HG03064 (cell line): ENCODE measurements around the gene H6PD.

Source experiments
- ATAC-seq: cut with Tn5 transposase; IDR thresholded peaks from one replicate; pipeline ENCODE4 v1.9.1; 2021; ENCODE audit warnings: low read depth; ENCODE audit not compliant: unreplicated experiment

H6PD gene

DNA sequence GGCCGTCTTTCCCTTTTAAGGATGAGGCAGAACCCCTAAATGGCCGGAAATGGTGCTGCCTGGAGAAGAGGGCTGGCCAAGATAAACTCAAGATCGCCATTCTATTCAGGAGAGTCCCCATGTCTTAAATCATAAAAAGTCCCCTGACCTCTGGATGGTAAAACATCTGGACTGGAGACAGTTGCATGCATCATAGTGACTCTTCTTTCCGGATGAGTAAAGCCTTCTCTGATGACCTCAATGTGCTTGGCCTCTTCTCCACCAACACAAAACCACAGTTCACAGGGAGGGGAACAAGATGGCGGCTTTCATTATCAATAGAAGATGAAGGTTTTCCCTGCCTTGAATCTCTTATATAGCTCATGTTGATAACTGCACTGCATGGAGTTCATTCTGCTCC, 27.5 kb upstream of the H6PD start:
- ATAC-seq, result no peak

DNA sequence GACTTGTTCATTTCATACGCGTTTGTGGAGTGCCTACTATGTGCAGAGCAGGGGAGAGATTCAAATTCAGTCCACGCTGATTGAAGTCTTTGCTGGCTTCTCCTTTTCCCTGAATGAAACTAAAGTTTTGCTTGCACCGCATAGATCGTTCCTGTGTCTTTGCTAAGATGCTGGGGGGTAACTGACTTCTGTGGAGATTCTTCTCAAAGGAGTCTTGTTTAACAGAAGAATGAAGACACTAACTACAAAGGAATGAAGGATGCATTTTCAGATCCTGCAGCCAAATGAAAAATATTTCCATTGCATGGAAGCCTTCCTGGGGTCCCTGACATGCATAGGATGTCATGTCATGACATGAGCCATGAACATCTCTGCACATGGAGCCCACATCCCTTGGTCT, 26.9 kb upstream of the H6PD start:
- ATAC-seq, result no peak

DNA sequence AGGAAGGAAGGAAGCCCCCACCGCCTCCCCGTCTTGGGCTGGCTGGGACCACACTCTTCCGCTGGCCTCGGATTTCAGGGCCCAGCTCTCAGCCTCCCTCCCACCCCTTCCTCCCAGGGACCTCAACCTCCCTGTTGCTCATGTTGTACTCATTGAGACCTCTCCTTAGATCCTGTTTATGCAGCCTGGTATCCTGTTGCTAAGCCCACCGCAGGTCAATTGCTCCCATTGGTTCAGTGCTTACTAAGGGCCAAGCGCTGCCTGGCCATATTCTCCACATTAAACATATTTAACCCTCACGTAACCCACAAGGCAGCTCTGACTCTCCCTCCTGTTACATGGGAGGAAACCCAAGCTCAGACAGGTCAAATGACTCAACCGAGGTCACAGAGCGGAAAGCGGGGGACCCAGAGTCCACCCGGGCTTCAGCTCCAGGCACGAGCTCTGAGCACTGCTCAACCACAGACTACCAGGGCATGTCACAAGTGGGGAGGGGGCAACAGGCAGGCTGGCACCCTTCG, 23.2 kb upstream of the H6PD start:
- ATAC-seq, result no peak

DNA sequence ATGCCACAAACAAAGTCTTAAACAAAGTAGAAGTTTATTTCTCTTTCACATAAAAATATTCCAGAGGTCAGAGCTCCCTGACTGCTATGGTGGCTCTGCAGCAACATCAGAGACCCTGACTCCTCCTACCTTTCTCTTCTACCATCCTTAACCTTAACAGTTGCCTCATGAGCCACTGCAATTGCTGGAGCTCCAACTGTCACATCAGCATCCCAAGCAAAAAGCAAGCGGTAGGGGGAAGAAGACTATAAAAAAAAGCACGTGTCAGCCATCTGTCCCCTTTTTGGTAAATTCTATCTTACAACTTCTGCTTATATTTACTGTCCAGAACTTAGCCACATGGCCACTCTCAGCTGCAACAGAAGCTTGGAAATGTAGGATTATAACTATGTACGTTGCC, 21.8 kb upstream of the H6PD start:
- ATAC-seq, result no peak

DNA sequence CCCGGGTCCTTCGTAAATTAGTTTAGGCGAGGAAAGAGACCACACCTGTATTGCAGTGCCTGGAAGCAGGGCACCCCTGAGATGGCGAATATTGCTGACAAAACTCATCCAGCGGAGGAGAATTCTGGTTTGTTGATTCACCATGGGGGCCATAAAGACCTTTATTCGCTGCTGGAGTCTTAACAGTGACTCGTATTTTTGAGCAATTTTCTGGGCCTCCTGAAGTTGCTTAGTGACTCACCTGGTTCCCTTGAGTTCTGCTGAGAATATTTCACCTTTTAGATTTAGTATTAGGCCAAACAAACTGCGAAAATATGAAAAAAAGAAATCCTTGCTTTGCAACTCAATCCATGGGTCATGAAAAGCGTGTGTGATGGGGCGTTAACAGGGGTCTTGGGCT, 20.6 kb upstream of the H6PD start:
- no peak for ATAC-seq

DNA sequence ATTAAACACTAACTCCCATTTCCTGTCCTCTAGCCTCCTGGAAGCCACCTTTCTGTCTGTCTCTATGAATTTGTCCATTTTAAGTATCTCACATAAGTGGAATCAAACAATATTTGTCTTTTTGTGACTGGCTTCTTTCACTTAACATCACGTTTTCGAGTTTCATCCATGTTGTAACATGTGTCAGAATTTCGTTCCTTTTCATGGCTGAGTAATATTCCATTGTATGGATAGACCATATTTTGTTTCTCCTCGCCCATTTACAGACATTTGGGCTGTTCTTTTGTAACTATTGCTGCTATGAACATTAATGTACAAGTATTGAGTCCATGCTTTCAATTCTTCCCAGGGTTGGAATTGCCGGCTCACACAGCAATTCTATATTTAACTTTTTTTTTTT, 15.7 kb upstream of the H6PD start:
- no peak for ATAC-seq

DNA sequence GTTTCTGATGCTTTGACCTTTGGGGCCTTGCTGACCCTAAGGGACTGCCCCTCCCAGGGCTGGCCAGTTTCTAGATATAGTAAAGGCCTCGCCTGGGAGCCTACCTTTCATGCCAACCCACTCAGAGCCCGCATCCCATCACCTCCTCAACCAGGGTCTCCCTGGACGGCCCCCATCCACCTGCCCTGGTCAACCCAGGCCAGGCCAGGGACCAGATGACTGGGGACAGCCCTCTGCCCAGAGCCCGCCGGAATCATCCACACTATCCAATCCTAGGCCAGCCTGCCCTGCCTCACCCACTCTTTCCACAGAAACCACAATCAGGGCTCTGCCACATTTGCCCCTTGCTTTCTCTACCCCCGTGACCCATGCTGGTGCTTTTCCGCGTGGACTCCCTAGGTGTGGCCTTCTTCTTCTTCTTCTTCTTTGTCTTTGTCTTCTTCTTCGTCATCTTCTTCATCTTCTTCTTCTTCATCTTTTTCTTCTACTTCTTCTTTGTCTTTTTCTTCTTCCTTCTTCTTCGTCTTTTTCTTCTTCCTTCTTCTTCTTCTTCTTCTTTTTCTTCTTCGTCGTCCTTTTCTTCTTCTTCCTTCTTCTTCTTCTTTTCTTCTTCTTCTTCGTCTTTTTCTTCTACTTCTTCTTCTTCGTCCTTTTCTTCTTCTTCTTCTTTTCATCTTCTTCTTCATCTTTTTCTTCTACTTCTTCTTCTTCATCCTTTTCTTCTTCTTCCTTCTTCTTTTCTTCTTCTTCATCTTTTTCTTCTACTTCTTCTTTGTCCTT, 11.5 kb upstream of the H6PD start:
- no peak for ATAC-seq

DNA sequence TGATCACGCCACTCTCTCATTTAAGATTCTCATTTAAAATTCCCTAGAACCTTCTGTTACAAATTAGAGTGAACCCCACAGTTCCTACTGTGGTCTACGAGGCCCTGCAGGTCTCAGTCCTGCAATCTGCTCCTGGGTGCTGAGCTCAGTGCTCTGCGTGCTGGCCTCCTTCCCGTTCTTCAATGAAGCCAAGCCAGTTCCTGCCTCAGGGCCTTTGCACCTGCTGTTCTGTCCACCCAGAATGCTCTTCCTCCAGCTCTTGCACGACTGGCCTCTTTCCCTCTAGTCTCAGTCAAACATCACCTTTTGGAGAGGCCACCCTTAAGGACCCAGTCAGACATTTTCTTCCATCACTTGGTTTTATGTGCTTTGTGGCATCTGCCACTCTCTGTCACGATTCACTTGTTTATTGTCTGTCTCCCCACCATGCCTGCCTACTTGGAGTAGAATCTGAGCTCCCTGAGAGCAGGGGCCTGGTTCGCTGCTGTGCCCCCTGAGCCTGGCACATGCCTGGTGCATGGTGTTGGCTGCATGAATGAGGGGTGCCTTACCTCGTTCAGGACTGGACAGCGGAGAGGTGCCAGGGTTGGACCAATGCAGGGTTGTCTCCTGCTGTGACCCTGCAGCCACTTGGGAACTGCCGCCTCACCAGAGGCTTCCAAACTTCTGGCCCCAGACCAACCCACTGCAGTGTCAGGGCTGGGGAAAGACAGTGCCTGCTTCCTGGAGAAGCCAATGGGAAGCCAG, 9.7 kb upstream of the H6PD start:
- no peak for ATAC-seq

DNA sequence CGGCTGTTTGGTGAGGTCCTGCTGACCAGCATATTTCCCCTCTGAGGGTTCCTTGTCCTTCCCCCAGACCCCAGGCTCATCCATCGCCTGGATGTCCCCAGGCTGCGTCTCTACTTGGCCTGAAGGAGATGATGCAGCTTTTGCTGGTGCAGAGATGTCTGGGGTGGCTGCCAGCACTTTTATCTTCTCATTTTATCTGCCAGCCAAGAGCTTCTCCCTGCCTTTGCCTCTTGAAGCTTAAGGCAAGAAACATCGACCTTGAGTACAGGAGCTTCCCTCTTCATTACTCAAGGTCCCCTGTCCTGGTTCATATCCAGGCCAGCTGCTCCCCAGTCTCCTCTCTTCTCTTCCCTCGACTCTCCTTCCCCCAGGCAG, 9.2 kb upstream of the H6PD start:
- ATAC-seq, result no peak

DNA sequence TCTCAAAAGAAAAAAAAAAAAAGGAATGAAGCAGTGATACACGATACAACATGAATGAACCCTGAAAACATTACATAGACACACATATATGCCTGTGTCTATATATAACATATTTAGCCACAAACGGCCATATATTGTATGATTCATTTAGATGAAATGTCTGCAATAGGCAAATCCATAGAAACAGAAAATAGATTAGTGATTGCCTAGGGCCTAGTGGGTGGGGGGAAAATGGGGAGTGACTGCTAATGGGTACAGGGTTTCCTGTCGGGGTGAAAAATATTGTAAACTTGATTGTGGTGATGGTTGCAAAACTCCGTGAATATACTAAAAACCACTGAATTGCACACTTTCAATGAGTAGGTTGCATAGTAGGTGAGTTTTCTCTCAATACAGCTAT, 6.0 kb upstream of the H6PD start:
- no peak for ATAC-seq

DNA sequence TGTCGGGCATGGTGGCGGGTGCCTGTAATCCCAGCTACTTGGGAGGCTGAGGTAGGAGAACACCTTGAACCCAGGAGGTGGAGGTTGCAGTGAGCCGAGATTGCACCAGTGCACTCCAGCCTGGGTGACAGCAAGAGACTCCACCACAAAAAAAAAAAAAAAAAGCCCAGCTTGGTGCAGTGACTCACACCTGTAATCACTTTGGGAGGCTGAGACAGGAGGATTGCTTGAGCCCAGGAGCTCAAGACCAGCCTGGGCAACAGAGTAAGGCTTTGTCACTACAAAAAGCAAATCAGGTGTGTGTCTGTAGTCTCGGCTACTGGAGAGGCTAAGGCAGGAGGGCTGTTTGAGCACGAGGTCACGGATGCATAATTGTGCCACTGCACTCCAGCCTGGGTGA, 5.0 kb upstream of the H6PD start:
- no peak for ATAC-seq

DNA sequence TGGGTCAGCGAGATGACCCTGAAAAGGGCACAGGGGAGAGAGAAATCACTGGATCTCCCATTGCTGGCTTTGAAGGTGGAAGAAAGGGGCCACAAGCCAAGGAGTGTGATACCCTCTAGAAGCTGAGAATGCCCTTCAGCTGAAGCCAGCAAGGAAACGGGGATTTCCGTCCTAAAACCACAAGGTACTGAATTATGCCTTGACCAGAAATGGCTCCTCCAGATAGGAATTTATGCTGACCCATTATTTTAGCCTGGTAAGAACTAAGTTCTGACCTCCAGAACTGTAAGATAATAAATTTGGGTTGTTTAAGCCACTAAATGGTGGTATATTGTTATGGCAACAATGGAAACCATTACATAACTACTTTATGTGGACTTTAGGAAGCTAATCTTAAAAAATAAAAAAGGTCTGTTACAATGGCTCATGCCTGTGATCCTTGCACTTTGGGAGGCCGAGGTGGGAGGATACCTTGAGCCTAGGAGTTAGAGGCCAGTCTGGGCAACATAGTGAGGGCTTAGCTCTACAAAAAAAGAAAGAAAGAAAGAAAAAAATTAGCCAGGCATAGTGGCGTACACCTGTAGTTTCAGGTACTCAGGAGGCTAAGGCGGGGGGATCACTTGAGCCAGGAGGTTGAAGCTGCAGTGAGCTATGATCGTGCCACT, 3.6 kb upstream of the H6PD start:
- ATAC-seq, result no peak

DNA sequence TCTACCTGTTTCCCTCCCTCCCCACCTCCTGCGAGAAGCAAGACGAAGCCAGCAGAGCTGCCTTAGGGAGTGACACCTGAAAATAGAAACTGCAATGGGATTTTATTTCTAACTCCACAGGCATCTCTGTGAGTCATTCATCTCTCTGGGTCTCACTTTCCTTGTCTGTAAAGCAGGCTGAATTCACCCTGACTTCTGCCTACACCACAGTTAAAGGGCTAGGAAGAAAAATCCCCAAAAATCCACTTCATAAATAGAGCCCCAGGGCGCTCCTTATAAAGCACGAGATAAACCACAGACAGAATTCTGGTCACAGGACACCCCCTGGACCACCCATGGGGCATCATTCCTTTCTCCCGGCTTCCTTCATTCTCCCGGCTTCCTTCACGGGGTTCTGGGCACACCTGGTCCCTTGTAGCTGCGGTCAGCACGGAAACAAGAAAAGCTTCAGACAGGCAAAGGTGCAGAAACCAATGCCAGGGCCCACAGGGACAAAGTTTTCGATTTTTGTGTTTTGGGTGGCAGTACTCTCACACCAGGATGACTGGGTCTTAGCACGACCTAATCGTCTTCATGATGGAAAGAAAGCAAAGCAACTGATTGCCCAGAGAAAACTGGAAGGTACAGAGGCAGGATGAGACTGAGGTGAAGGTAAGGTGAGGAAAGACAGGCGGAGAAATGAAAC, 2.8 kb upstream of the H6PD start:
- ATAC-seq, result no peak

DNA sequence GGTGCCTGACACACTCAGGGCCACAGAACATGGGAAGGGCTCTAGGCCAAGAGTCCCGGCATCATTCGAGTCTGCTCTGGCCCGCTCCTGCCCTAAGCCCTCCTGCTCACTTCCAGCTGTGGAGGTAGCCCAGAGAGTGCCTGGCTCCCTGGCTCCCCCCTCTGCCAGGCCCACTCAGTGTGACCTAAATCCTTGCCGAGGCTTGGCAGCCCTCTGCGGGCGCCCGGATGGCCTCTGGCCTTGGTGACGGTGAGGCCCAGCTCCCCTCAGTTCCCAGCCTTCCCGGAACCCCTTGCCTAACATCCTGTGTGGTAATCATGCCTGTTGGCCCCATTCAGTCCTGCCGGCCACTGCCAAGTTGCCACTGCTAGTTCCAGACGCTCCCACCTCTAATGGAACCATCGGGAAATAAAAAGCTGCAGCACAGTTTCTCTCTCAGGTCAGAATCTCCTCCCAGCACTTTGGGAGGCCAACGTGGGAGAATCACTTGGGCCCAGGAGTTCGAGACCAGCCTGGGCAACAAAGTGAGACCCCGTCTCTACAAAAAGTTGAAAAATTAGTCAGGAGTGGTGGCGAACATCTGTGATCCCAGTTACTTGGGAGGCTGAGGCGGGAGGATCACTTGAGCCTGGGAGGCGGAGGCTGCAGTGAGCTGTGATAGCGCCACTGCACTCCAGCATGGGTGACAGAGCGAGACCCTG, 1.2 kb upstream of the H6PD start:
- no peak for ATAC-seq

DNA sequence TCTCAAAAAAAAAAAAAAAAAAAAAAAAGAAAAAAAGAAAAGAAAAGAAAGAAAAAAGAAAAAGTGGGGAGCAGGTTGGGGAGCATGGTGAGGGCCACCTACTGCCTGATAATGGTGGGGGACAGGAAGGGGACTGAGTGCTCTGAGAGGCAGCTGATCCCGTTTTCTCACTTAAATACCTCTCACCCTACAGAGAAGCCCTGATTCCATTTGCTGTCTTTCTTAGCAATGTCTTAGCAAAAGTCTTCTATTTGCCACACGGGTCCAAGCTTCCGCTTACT, 692 bp upstream of the H6PD start:
- no peak for ATAC-seq

DNA sequence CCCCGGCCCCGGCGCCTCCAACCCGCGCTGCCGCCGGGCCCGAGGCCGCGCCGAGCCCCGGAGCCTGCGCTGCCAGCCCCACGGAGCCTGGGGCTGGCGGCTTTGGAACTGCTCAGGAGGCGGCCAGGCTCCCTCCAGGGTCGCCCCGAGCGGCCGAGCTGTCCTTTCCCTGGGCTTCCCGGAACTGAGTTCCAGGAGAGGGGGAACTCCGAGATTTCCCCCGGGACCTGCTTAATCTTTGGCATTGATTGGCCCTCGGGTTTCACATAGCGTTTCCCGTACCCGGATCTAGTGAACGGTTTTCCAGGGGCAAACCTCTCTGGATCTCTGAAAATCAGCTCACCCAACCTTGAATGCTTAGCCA, 504 bp downstream of the H6PD start:
- no peak for ATAC-seq

DNA sequence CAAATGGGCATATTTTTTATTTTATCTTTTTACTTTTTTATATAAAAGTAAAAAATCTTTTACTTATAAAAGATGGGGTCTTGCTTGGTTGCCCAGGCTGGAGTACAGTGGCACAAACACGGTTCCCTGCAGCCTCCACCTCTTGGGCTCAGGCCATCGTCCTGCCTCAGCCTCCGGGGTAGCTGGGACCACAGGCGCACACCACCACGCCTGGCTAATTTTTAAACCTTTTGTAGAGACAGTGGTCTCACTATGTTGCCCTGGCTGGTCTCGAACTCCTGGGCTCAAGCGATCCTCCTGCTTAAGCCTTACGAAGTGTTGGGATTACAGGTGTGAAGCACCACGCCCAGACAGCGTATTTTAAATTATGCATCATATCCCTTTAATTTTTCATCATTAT, 986 bp downstream of the H6PD start:
- no peak for ATAC-seq

DNA sequence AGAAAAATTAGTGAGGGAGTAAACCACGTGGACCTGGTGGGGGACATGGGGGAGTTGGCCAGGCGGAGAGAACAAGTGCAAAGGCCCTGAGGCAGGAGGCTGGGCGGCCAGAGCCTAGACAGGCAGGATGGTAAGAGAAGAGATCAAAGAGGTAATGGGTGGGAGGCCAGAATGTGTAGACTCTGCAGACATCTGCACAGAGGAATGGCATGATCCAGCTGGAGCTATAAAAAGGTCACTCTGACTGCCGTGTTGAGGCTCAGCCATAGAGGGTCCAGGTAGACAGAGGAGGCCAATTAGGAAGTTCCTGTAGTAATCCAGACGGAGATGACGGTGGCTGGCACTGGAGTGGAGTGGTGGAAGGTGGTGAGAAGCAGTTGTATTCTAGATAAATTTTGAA, 3.6 kb downstream of the H6PD start:
- no peak for ATAC-seq

DNA sequence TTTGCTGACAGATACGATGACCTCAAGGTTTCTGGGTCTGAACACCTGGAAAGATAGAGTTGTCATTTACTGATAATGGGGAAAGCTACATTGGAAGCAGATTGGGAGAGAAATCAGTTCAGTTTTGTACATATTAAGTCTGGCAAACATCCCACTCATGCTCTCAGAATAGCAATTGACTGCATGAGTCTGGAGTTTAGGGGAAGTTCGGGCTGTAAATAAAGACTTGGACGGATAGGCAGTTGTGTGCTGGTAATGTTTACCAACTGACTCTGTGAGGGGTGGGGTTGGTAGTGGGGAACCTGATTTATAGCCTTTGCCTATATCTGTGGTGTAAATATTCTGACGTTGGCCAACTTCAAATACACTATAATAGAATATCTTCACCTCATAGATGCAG, 4.0 kb downstream of the H6PD start:
- no peak for ATAC-seq

DNA sequence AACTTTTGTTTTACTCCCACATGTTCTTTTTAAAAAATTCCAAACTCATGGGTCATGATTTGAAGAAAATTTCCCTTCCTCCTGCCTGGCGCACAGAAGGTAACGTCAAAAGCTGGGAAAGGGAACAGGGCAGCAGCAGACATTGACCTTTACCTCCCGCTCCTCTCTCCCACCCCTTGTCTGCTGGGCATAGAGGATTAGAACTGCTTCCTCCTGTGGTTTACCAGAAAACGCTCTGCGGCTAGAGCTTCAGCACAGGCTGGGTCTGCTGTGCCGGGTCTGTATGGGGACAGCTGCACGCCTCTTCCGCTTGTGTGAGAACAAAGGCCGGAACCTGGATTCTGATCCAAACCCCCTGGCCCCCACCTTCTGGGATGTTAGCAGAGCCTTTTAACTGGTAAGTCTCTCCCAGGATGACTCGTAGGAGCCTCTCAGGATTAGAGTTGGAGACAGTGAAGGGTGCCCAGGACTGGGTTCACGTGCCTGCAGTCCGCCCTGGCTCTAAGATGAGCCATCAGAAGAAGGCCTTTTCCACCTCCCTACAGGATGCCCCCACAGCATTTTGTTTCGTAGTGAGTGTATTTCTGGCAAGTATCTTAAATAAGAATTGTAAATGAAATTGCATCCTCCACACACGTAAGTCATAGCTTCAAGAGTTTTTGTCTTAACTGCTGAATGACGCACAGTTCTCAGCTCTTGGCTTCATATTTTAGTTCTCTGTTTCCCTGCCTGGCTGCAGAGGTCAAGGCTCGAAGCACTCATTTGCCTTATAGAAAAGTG, 5.2 kb downstream of the H6PD start:
- ATAC-seq, result no peak
